ENCODE data around the gene GID8. TPM values are rescaled to one million over a fixed set of nuclear protein-coding genes. Genes with fewer than 3 reads are reported as not detected.

GID8 gene
- total and polyA plus RNA-seq, 2 donors (not counting 1 experiment from before 2014, with no cell fraction given) = 12.4 to 47.4 TPM

GRCh38 chr20:62935204-62935967 is 2.6 kb upstream of the GID8 start:
- 88% methylated on average over 11 of the region's 12 CpGs for WGBS (ENCODE audit: insufficient coverage)
- Histone ChIP-seq H3K27ac (ENCODE audit: low read length in 2 of 2) (no peak overlapping the region), H2AFZ (ENCODE audit: insufficient read depth, low read depth, low read length, poor library complexity, severe bottlenecking) (no peak overlapping the region), H3K4me1 (ENCODE audit: control insufficient read depth in 2 of 2, insufficient read depth in 2 of 2, low read length in 2 of 2) (peaks cover 26 to 45% of the 10 kb centered on the region in 2 donors), H3K36me3 (replicated peaks in 1 of 2; ENCODE audit: control extremely low read depth in 1 of 2, control insufficient read depth in 1 of 2, extremely low read depth in 1 of 2, insufficient read depth in 2 of 2, low read length in 1 of 2) (peaks cover 0 to 13% of the 10 kb centered on the region in 2 experiments), H3K27me3 (replicated peaks in 1 of 4; ENCODE audit: control extremely low read depth in 1 of 4, control insufficient read depth in 3 of 4, insufficient read depth in 4 of 4, low read length in 3 of 4) (no peaks in the 10 kb centered on the region), H3K9me3 (ENCODE audit: control extremely low read depth in 1 of 3, control insufficient read depth in 2 of 3, insufficient read depth in 1 of 3, low read length in 2 of 3) (no peaks in the 10 kb centered on the region), H3K4me2 (replicated peaks; ENCODE audit: low read depth, low read length, poor library complexity, severe bottlenecking) (peak overlapping the region; percentile 24), H3K4me3 (ENCODE audit: control extremely low read depth in 1 of 5, extremely low read depth in 1 of 5, insufficient read depth in 1 of 5, low read depth in 2 of 5, low read length in 4 of 5) (no peak overlapping the region), H3K9ac (ENCODE audit: low read length) (no peak overlapping the region), H3K79me2 (ENCODE audit: control insufficient read depth, insufficient read depth, low read length) (peaks cover 96% of the 10 kb centered on the region), H4K20me1 (ENCODE audit: control insufficient read depth, insufficient read depth, low read length, poor library complexity, severe bottlenecking) (peaks cover 54% of the 10 kb centered on the region)
- TF ChIP-seq EZH2 (IDR thresholded peaks at IDR 0.05; ENCODE audit: borderline replicate concordance, insufficient read depth, low read depth, low read length, poor library complexity, severe bottlenecking) (no peak), CTCF (IDR thresholded peaks at IDR 0.05) (no peak)
- Mint-ChIP-seq H3K27me3 (no peaks in the 10 kb centered on the region), H3K9me3 (ENCODE audit: insufficient read depth) (no peaks in the 10 kb centered on the region), H3K4me1 (peaks cover 40% of the 10 kb centered on the region), H3K27ac (no peak overlapping the region), H3K4me3 (no peak overlapping the region)
- CTCF ChIA-PET = interaction anchor here (0.9 to 2.0 kb wide), 6 partner anchors 15 to 77 kb away, joined by 3 to 7 read pairs (median 4); no protein-coding TSS in a partner anchor
- POLR2A ChIA-PET = interaction anchor here (1.2 kb wide), 1 partner anchor 8 kb away, joined by 3 read pairs; no protein-coding TSS in a partner anchor
- ATAC-seq (ENCODE audit: low read depth) (no peak), DNase-seq (no peak)
- intact Hi-C loops (cut with micrococcal nuclease) = loop anchor here (5.0 kb wide), 1 partner anchor 528 kb away; the partner anchor contains the start of gene CABLES2
